Stimulated activated CD4-positive, alpha-beta T cell treated with anti-CD3 and anti-CD28 coated beads, Interleukin-2, amount 100 ng/mL, for 48 hours (primary cell): ENCODE measurements around the gene PTPN23.

Experiments used
- DNase-seq, 2 donors: peaks; one replicate each; pipeline ENCODE4 v3.0.0-alpha.2; 2020

The PTPN23 gene

DNA sequence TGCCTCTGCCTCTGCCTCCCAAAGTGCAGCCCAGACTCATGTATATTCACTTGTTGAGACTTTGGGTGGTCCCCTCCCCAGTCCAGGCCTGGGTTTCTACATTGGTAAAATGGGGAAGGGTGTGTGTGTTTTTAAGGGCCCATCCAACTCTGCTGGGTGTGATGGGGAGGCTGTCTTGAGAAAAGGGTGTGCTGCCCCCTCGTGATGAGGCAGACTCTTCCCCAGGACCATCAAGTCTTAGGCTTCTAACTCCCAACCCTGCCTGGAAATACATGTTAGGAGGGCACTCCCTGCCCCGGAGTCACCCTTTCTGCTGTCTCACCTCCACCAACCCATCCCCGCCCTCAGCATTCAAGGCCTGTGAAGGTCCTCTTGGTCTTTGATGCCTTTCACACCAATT lies 4.4 kb upstream of the PTPN23 start:
- no peak for DNase-seq

DNA sequence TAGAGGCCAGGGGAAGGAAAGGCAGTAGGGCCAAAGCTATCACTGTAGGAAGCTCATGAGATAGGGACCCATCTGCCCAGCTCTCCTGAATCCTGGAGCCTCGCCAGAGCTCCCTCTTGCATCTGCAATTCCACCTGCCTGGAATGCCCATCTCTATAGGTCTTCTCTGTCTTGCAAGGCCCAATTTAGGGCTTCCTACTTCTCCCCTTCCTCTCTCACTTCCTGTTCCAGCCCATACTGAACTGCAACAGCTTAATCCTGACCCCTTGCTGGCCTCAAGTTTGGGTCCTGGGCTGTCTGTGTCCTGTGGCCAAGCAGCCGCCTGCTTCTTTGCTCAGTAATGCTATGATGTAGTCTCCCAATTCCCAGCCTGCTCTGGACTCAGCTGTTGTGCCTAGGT lies 3.6 kb upstream of the PTPN23 start:
- no peak for DNase-seq

GRCh38 chr3:47378869-47379268 lies 2.0 kb upstream of the PTPN23 start:
- DNase-seq: no peak

GRCh38 chr3:47379411-47379899 lies 1.4 kb upstream of the PTPN23 start:
- no peak for DNase-seq

DNA sequence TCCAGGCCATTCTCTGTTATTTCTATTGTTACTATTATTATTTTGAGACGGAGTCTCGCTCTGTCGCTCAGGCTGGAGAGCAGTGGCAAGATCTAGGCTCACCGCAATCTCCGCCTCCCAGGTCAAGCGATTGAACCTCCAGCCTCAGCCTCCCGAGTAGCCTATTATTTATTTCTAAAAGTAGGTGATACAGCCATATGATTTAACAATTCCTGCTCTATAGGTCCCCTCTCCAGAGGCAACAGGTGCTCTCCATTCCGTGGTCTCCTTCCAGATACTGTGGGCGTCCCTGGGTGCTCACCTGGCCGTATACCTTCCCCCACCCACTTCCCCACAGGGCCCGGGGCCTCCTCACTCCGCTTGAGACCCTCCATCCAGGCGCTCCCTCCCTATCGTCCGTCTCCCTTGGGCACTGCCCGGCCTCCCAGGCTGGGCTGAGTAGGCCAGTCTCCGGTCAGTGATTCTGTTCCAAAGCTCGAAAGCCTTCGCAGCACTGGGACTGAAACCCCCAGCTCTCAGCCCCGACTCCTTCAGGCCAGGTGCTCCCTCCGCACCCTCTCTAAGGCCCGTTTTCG lies 708 bp upstream of the PTPN23 start:
- DNase-seq: no peak

DNA sequence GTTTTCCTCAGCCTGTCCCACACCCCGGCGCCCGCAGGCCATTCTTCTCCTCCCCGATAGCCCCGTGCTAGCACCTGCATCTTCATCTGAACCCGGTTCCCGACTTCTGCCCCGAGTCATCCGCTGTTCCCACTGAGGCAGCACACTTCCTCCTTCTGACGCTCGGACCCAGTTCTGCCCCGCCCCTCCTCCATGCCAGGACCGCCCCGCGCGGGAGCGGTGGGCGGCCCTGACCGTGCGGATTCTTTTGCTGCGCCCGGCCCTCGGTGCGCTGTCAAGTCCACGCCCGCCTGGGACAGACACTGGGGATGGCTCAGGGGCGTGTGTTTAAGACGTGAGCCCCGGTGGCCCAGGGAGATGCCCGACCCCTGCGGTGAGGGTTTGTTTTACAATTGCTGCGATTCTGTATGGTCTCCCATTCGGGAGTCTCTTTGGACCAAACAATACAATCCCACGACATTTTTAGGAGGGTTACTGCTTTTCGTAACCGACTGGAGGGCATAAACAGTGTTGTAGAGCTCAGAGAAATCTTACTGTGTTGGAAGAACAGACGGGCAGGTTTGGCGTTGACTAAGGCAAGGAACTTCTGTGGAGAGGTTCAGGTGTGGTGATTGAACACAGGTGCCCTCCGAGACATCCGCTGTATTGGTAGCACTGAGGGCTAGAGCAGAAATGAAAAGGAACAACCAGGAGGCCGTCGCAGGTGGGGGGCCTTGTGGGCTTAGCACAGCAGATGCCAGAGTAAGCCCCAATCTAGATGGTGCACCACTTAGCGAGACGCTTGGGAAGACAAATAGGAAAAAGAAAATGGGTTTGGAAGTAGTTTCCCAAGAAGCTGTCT lies 716 bp downstream of the PTPN23 start:
- DNase-seq: peak; percentile 72 to 77

- DNase-seq: no peak
Measured at GRCh38 chr3:47384425-47384824, 3.6 kb downstream of the PTPN23 start.

DNA sequence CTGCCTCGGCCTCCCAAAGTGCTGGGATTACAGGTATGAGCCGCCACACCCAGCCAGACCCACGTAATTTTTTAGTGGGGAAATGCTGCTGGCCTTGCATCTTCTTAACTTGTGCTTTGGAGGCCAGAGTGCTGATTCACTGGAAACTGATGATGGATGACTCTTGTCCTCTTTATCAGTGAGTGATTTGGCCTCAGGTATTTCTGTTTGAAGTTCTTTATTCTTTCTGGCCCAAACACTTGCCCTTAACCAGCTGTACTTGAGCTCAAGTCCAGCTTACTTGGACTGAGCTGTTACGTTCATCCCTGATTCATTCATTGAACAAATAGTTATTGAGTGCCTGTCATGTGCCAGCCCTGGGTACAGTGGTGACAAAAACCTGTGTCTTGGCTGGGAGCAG lies 4.2 kb downstream of the PTPN23 start:
- no peak for DNase-seq

GRCh38 chr3:47385796-47386195 lies 5.0 kb downstream of the PTPN23 start:
- no peak for DNase-seq

DNA sequence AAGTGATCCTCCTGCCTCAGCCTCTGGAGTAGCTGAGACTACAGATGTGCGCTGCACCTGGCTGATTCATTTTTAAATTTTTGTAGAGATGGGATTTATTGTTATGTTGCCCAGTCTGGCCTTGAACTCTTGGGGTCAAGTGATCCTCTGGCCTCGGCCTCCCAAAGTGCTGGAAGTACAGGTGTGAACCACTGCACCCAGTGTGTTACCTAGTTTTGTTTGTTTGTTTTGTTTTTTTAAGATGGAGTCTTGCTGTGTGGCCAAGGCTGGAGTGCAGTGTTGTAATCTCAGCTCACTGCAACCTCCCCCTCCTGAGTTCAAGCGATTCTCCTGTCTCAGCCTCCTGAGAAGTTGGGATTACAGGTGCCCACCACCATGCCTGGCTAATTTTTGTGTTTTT lies 12.1 kb downstream of the PTPN23 start:
- no peak for DNase-seq

DNA sequence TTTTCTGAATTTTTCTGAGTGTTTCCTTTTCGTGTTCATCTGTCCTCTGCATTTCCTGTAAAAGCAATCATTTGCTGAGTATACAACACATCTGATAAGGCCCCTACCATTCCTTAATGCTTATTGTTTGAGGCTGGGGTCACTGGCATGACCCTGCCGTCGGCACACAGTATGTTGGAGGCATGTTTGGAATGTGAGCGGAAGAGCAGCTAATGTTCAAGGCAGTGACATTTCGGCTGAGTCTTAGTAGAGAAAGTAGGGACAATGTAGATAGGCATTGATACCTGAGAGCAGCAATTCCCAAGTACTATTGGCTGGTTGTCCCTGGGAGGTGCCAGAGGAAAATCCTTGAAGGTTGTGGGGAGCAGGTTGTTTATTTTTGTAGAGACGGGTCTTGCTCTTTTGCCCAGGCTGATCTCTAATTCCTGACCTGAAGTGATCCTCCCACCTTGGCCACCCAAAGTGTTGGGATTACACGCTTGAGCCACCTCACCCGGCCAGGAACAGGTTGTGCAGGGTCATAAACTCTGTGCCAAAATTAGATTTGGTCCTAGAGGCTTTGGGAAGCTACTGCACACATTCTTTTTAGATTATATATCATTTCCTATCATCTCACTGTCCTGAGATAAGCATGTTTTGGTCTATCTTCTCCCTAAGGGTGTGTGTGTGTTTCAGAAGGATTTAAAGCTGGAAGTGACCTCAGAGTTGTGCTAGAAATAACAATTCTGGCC lies 13.5 kb downstream of the PTPN23 start:
- no peak for DNase-seq

DNA sequence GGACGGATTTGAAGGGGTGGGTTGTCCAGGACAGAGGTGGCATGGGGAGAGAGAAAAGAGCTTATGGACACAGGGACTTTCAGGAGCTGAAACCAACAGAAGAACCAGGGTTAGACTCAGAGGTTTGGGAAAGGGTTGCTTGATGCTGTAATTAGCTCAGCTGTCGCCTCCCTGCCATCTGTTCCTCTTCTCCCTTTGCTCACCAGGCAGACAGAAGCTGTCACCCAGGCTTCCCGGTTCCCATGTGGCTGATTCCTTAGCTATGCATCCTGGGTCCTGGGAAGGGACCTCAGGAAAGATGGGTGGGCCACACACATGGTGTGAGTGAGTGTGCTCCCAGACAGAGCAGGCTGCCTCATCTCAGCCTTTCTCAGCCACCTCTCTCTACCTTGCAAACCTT lies 14.1 kb downstream of the PTPN23 start:
- no peak for DNase-seq

- no peak for DNase-seq
Measured at GRCh38 chr3:47398228-47398627, 17.4 kb downstream of the PTPN23 start.

DNA sequence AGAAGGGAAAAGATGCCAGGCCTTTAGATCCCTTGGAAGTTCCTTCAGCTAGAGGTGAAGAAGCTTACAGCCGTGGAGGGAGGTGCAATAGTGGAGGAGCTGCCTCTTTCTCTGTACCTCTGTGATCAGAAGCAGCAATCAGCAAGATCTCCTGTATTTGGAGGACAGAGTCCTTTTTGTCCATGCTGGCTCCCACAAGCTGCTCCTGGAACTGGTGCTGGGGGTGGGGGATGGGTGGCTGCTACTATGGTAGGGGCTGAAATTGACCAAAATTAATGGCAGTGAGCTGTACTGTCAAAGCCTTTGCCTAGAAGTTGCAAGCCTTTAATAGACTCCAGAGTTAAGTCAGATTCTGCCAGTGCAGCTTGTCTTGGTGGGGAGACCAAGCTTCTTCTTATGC lies 18.2 kb downstream of the PTPN23 start:
- DNase-seq: no peak

GRCh38 chr3:47399531-47400270 lies 18.9 kb downstream of the PTPN23 start:
- no peak for DNase-seq

- DNase-seq: no peak
Measured at GRCh38 chr3:47404431-47404876, 23.6 kb downstream of the PTPN23 start.

DNA sequence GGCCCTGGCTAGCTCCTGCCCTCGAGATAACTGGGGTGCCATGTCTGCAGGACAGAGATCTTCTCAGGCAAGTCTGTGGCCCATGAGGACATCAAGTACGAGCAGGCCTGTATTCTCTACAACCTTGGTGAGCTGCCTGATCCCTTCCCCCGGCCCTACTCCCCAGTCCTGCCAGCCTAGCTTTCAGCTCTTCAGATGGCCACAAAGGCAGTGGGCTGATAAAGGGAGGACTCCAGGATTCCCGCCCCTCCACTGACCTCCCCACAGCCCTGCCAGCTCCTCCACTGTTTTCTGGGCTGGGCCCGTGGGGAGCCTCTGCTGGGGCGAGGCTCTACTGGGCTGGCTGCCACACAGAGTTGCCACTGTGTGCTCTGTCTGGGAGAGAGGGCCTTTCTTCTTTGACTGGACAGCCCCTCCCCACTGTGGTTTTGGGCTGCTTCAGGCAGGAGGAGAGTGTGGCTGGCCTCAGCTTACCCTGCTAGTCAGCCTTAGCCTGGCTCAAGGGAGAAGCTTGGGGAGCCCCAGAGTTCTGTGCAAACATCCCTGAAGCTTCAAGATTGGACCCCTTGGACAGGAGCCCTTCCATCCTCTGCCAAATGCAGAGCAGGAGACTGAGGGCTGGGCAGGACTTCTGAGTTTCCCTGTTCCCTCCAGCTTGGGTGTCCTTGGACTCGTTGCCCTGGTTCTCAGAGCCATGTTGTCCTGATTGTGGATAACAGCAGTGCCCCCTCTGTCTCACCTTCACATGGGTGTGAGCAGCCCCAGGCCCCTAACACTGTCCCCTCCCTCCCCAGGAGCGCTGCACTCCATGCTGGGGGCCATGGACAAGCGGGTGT lies 24.4 kb downstream of the PTPN23 start:
- no peak for DNase-seq

GRCh38 chr3:47405820-47406761 lies 25.3 kb downstream of the PTPN23 start:
- DNase-seq: no peak

DNA sequence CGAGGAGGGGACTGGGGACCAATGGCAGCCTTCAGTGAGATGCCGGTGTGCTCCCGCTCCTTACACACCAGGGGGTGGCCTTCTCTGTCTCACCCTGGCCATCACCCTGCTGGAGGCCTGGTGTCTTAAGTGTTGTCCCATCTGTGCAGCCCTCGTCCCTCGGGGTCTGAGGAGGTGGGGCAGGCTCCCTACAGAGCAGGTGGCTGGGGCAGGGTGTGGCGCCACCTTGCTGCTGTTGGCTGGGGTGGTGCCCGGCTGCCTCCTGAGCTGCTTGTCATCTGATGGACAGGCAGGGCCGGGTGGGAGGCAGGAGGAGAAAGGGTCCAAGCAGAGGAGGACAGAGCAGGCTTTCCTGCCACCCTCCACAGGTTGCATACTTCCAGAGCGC lies 25.9 kb downstream of the PTPN23 start:
- DNase-seq: no peak

DNA sequence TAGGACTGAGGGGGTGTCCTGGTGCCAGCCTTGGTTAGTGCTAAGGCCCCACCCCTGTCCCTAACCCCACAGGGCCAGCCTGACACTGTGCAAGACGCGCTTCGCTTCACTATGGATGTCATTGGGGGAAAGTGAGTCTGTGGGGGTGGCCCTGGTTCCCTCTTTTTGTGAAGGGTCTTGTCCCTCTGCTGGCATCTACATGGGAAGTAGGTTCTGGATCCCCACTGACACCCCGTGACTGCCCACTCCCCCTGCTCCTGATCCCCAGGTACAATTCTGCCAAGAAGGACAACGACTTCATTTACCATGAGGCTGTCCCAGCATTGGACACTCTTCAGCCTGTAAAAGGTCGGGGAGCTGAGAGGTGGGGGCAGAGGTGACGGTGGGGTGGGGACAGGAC lies 26.4 kb downstream of the PTPN23 start:
- no peak for DNase-seq
